Measurements from ENCODE around the gene ALPK1.
"Not testable (repeated sequence)": the region's sequence is repeated elsewhere in the genome, so short reads cannot be mapped to it uniquely, and the experiment has no call there.

The ALPK1 gene

GRCh38 chr4:112425823-112426222 lies 128.7 kb downstream of the ALPK1 start:
- ChIA-PET CTCF (interaction anchor here (0.7 kb wide), 1 partner anchor 14 kb away, joined by 4 read pairs; no protein-coding TSS in a partner anchor), POLR2A (ENCODE audit: low non-redundant PET) (no interaction called here)
- no peak for DNase-seq (ENCODE audit: low spot score)
- no peak for TF ChIP-seq CTCF (conservative IDR thresholded peaks at IDR 0.05; ENCODE audit: low read depth)
- H3K27ac ChIP-seq: no peak overlapping the region

- CTCF ChIA-PET: no interaction called here
- POLR2A ChIA-PET (ENCODE audit: low non-redundant PET): no interaction called here
- no peak for TF ChIP-seq CTCF (conservative IDR thresholded peaks at IDR 0.05; ENCODE audit: low read depth)
- no peak overlapping the region for H3K27ac ChIP-seq
- DNase-seq (ENCODE audit: low spot score): no peak
Measured at GRCh38 chr4:112426416-112426815, 129.2 kb downstream of the ALPK1 start.

GRCh38 chr4:112431158-112431557 lies 134.0 kb downstream of the ALPK1 start:
- ChIA-PET POLR2A (ENCODE audit: low non-redundant PET) (no interaction called here), CTCF (interaction anchor here (0.7 kb wide), 1 partner anchor 1851 kb away, joined by 4 read pairs; no protein-coding TSS in a partner anchor)
- H3K27ac ChIP-seq: no peak overlapping the region
- no peak for TF ChIP-seq CTCF (conservative IDR thresholded peaks at IDR 0.05; ENCODE audit: low read depth)
- no peak for DNase-seq (ENCODE audit: low spot score)

GRCh38 chr4:112436987-112437386 lies 139.8 kb downstream of the ALPK1 start:
- DNase-seq (ENCODE audit: low spot score): no peak
- POLR2A ChIA-PET (ENCODE audit: low non-redundant PET): no interaction called here
- H3K27ac ChIP-seq: no peak overlapping the region
- CTCF ChIA-PET: no interaction called here
- TF ChIP-seq CTCF (conservative IDR thresholded peaks at IDR 0.05; ENCODE audit: low read depth): no peak

- CTCF ChIA-PET: interaction anchor here (0.6 kb wide), 1 partner anchor 1019 kb away, joined by 3 read pairs; no protein-coding TSS in a partner anchor
- H3K27ac ChIP-seq; DNase-seq (ENCODE audit: low spot score); POLR2A ChIA-PET (ENCODE audit: low non-redundant PET): not testable (repeated sequence)
Measured at GRCh38 chr4:112442226-112442625, 145.1 kb downstream of the ALPK1 start.

- CTCF ChIA-PET: interaction anchor here (0.6 kb wide), 1 partner anchor 109 kb away, joined by 3 read pairs; no protein-coding TSS in a partner anchor
- no peak for TF ChIP-seq CTCF (conservative IDR thresholded peaks at IDR 0.05; ENCODE audit: low read depth)
Measured at GRCh38 chr4:112448306-112449132, 151.3 kb downstream of the ALPK1 start.

GRCh38 chr4:112449708-112450107 lies 152.5 kb downstream of the ALPK1 start:
- no peak for TF ChIP-seq CTCF (conservative IDR thresholded peaks at IDR 0.05; ENCODE audit: low read depth)
- no peak for DNase-seq (ENCODE audit: low spot score)
- CTCF ChIA-PET: no interaction called here
- H3K27ac ChIP-seq: no peak overlapping the region
- POLR2A ChIA-PET (ENCODE audit: low non-redundant PET): no interaction called here

More at GRCh38 chr4:112448306-112449132, 151.3 kb downstream of the ALPK1 start:
- POLR2A ChIA-PET (ENCODE audit: low non-redundant PET): no interaction called here
- peak; percentile 10 for DNase-seq (ENCODE audit: low spot score)
- H3K27ac ChIP-seq: no peak overlapping the region
